DOHH2 (cell line): ENCODE results near the gene RFK.

Experiments used
- H3F3A ChIP-seq: fragments of 200-600 bp; sonication (generic), shearing (Covaris generic); 2 replicates; pipeline ENCODE4 v1.6.0; 2016; ENCODE audit warnings: antibody characterized with exemption, mild to moderate bottlenecking; ENCODE audit not compliant: control insufficient read depth, insufficient read depth
- H3K27ac ChIP-seq: fragments of 200-600 bp; sonication (generic); 2 replicates; pipeline ENCODE4 v1.5.1; 2014; ENCODE audit warnings: low read depth, mild to moderate bottlenecking, low read length, moderate library complexity
- H3K27me3 ChIP-seq: fragments of 200-600 bp; sonication (generic); 2 replicates; pipeline ENCODE4 v1.6.1; 2014; ENCODE audit warnings: mild to moderate bottlenecking, low read length, mixed read lengths; ENCODE audit not compliant: control insufficient read depth
- H3K36me3 ChIP-seq: fragments of 200-600 bp; sonication (generic); 2 replicates; pipeline ENCODE4 v1.6.1; 2014; ENCODE audit warnings: mild to moderate bottlenecking, low read length, moderate library complexity, mixed read lengths; ENCODE audit not compliant: control insufficient read depth
- H3K4me1 ChIP-seq: fragments of 200-600 bp; sonication (generic); 2 replicates; pipeline ENCODE4 v1.6.1; 2014; ENCODE audit warnings: mild to moderate bottlenecking, low read length, mixed read lengths; ENCODE audit not compliant: control insufficient read depth
- H3K4me2 ChIP-seq: fragments of 200-600 bp; sonication (generic); 2 replicates; pipeline ENCODE4 v1.6.0; 2014; ENCODE audit warnings: mild to moderate bottlenecking, low read length, moderate library complexity
- H3K4me3 ChIP-seq: fragments of 200-600 bp; sonication (generic); 2 replicates; pipeline ENCODE4 v1.5.1; 2014; ENCODE audit warnings: mild to moderate bottlenecking, low read length, mixed read lengths
- H3K79me2 ChIP-seq: fragments of 200-600 bp; sonication (generic); 2 replicates; pipeline ENCODE4 v1.6.1; 2014; ENCODE audit warnings: mild to moderate bottlenecking, low read length, mixed read lengths; ENCODE audit not compliant: control insufficient read depth
- H3K9me2 ChIP-seq: fragments of 200-600 bp; sonication (generic); replicated peaks from 2 replicates; pipeline ENCODE4 v1.6.1; 2014; ENCODE audit warnings: mild to moderate bottlenecking, low read length, mixed read lengths; ENCODE audit not compliant: control insufficient read depth
- H3K9me3 ChIP-seq: fragments of 200-600 bp; sonication (generic); 2 replicates; pipeline ENCODE4 v1.6.1; 2014; ENCODE audit warnings: antibody characterized with exemption, low read length, mixed read lengths; ENCODE audit not compliant: control insufficient read depth, insufficient read depth
- H4K20me1 ChIP-seq: fragments of 200-600 bp; sonication (generic); 2 replicates; pipeline ENCODE4 v1.6.0; 2014; ENCODE audit warnings: low read depth, mild to moderate bottlenecking, antibody characterized with exemption, low read length, moderate library complexity; ENCODE audit not compliant: control insufficient read depth, insufficient read depth
- EZH2phosphoT487 ChIP-seq: fragments of 200-600 bp; sonication (generic); IDR thresholded peaks from 2 replicates; pipeline ENCODE4 v1.6.1; 2017; ENCODE audit warnings: borderline replicate concordance, mild to moderate bottlenecking, antibody characterized with exemption, low read length, moderate library complexity, mixed read lengths
- TF ChIP-seq, protein P1 (sequence below): fragments of 200-600 bp; sonication (generic); IDR thresholded peaks from one replicate; pipeline ENCODE4 v1.5.1; 2014; ENCODE audit warnings: antibody characterized with exemption, mild to moderate bottlenecking, low read depth, low read length; ENCODE audit not compliant: poor library complexity, severe bottlenecking

Gene RFK

DNA sequence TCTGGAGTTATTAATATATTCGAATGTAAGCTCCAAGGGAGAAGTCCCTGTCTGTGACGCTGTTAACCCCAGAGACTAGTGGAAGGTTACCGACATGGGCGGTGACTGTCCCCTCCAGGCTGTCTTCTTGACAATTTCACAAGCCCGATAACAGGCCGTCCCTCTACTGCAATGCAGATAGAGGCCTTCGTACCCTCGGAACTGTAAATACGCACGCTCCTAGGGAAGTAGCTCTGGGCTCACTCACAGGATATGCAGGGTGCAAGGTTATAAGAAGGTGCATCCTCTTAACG is 680 bp upstream of the RFK start:
- peaks cover 29% of the 10 kb centered on the region for H3K79me2 ChIP-seq
- no peaks in the 10 kb centered on the region for H3K9me2 ChIP-seq

DNA sequence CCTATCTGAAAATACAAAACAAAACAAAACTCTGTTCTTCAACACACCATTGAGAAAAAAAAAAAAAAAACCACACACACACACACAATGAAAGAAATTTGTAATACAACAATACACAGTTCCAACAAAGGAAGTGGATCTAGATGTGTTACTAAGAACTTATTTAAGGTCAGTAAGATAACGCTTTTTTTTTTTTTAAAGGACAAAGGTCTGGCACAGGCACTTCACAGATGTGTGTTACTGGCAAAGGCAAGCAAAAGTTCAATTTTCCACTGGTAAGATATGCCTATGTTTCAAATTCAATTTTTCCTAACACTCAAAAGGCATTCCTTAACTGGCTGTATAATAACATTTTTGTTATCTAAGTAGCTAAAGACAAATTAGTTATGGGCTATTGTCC is 3.6 kb downstream of the RFK start:
- Histone ChIP-seq H3K4me3 (no peak overlapping the region), H3K27ac (no peak overlapping the region), H3K36me3 (peaks cover 49% of the 10 kb centered on the region), H3K4me1 (peaks cover 13% of the 10 kb centered on the region), H3F3A (no peaks in the 10 kb centered on the region), H3K9me2 (no peaks in the 10 kb centered on the region), H4K20me1 (no peaks in the 10 kb centered on the region), H3K4me2 (no peak overlapping the region), H3K9me3 (peaks cover 6% of the 10 kb centered on the region; the same call in 1 of the 2 replicates), H3K27me3 (no peaks in the 10 kb centered on the region), H3K79me2 (peaks cover 31% of the 10 kb centered on the region)
- TF ChIP-seq, protein P1, sequence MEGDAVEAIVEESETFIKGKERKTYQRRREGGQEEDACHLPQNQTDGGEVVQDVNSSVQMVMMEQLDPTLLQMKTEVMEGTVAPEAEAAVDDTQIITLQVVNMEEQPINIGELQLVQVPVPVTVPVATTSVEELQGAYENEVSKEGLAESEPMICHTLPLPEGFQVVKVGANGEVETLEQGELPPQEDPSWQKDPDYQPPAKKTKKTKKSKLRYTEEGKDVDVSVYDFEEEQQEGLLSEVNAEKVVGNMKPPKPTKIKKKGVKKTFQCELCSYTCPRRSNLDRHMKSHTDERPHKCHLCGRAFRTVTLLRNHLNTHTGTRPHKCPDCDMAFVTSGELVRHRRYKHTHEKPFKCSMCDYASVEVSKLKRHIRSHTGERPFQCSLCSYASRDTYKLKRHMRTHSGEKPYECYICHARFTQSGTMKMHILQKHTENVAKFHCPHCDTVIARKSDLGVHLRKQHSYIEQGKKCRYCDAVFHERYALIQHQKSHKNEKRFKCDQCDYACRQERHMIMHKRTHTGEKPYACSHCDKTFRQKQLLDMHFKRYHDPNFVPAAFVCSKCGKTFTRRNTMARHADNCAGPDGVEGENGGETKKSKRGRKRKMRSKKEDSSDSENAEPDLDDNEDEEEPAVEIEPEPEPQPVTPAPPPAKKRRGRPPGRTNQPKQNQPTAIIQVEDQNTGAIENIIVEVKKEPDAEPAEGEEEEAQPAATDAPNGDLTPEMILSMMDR: no peak
- TF ChIP-seq EZH2phosphoT487: no peak

More for the DNA sequence above, 680 bp upstream of the RFK start:
- peaks cover 6% of the 10 kb centered on the region; the same call in 1 of the 2 replicates for H3K9me3 ChIP-seq
- H3K27ac ChIP-seq: peak overlapping the region; percentile 66
- no peaks in the 10 kb centered on the region for H4K20me1 ChIP-seq
- peak overlapping the region; percentile 99 for H3K4me3 ChIP-seq
- peak overlapping the region; percentile 72 for H3K4me2 ChIP-seq
- peaks cover 2% of the 10 kb centered on the region; the same call in 1 of the 2 replicates for H3F3A ChIP-seq
- TF ChIP-seq, protein P1: no peak
- H3K36me3 ChIP-seq: peaks cover 20% of the 10 kb centered on the region
- no peaks in the 10 kb centered on the region for H3K27me3 ChIP-seq
- peaks cover 15% of the 10 kb centered on the region for H3K4me1 ChIP-seq

DNA sequence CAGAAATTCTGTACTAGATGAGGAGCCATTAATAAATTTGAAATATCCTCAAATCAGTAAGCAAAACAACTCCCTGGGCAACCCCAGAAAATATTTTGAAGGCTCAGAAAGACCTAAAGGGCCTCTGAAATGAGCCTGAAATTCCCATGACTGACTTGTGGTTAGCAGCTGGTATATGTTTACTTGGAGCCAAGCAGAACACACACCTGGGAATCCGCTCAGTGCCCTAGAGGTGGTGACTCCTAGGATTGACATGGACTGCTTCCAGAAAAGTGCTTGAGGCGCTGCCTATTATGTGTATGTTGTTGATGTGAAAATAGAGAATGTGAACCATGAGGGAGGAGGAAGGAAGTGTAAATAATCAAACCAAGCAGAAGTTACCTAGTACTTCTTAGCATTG is 14.7 kb downstream of the RFK start:
- H3K4me1 ChIP-seq: no peaks in the 10 kb centered on the region

More for the DNA sequence above, 14.7 kb downstream of the RFK start:
- Histone ChIP-seq H3F3A (no peaks in the 10 kb centered on the region), H3K9me2 (no peaks in the 10 kb centered on the region), H3K9me3 (no peaks in the 10 kb centered on the region), H4K20me1 (no peaks in the 10 kb centered on the region), H3K36me3 (peaks cover 3% of the 10 kb centered on the region; the same call in 1 of the 2 replicates), H3K4me3 (no peak overlapping the region), H3K27me3 (peaks cover 3% of the 10 kb centered on the region; the same call in 1 of the 2 replicates), H3K27ac (no peak overlapping the region), H3K79me2 (no peaks in the 10 kb centered on the region), H3K4me2 (no peak overlapping the region)
- TF ChIP-seq, protein P1: no peak
- TF ChIP-seq EZH2phosphoT487: no peak
